AG09309 (cell line): ENCODE results near the gene SLC6A6.

Experiments
- DNase-seq: peaks from one replicate; pipeline ENCODE4 v3.0.0-alpha.2; 2010; ENCODE audit warnings: low read depth
- H3K4me3 ChIP-seq: 2 replicates; pipeline ENCODE4 v1.5.1; 2011; ENCODE audit warnings: mild to moderate bottlenecking, low read depth, low read length, moderate library complexity; ENCODE audit not compliant: control insufficient read depth
- CTCF ChIP-seq: IDR thresholded peaks from 2 replicates; pipeline ENCODE4 v1.5.1; 2011; ENCODE audit warnings: mild to moderate bottlenecking, low read depth, low read length, inconsistent platforms; ENCODE audit not compliant: insufficient read depth, control insufficient read depth; ENCODE audit errors: missing control alignments

The SLC6A6 gene

GRCh38 chr3:14438262-14438661, 35.9 kb downstream of the SLC6A6 start:
- no peak for TF ChIP-seq CTCF
- H3K4me3 ChIP-seq: no peak overlapping the region
- no peak for DNase-seq

GRCh38 chr3:14438929-14439328, 36.5 kb downstream of the SLC6A6 start:
- H3K4me3 ChIP-seq: no peak overlapping the region
- TF ChIP-seq CTCF: no peak
- no peak for DNase-seq

GRCh38 chr3:14439501-14440167, 37.2 kb downstream of the SLC6A6 start:
- TF ChIP-seq CTCF: no peak
- no peak for DNase-seq
- no peak overlapping the region for H3K4me3 ChIP-seq

- DNase-seq: no peak
- no peak for TF ChIP-seq CTCF
- H3K4me3 ChIP-seq: no peak overlapping the region
Observed at GRCh38 chr3:14440168-14440518, 37.7 kb downstream of the SLC6A6 start.

GRCh38 chr3:14440531-14441239, 38.3 kb downstream of the SLC6A6 start:
- no peak for TF ChIP-seq CTCF
- DNase-seq: no peak
- H3K4me3 ChIP-seq: no peak overlapping the region

- DNase-seq: no peak
- TF ChIP-seq CTCF: no peak
- no peak overlapping the region for H3K4me3 ChIP-seq
Observed at GRCh38 chr3:14441240-14441919, 39.0 kb downstream of the SLC6A6 start.
